H9 (cell line): ENCODE data around the gene TRNT1. TPM values are rescaled to one million over a fixed set of nuclear protein-coding genes. Genes with fewer than 3 reads are reported as not detected.

Experiments
- DNase-seq: peaks from one replicate; pipeline ENCODE4 v3.0.0-alpha.2; 2017
- H2AFZ ChIP-seq: one replicate; pipeline ENCODE4 v1.6.1; 2013; ENCODE audit warnings: mild to moderate bottlenecking, low read length, control low read depth, moderate library complexity
- H2AK5ac ChIP-seq: 2 replicates; pipeline ENCODE4 v1.6.1; 2013; ENCODE audit warnings: low read length, control low read depth, mixed read lengths; ENCODE audit not compliant: insufficient read length
- H2BK120ac ChIP-seq: one replicate; pipeline ENCODE4 v1.6.1; 2013; ENCODE audit warnings: low read depth, mild to moderate bottlenecking, low read length, control low read depth, inconsistent platforms; ENCODE audit not compliant: poor library complexity, severe bottlenecking
- H2BK12ac ChIP-seq: 2 replicates; pipeline ENCODE4 v1.6.1; 2013; ENCODE audit warnings: low read length, control low read depth, mixed read lengths, low read depth; ENCODE audit not compliant: insufficient read length
- H2BK15ac ChIP-seq: 2 replicates; pipeline ENCODE4 v1.6.1; 2013; ENCODE audit warnings: low read depth, low read length, control low read depth
- H2BK20ac ChIP-seq: one replicate; pipeline ENCODE4 v1.6.1; 2013; ENCODE audit warnings: low read depth, mild to moderate bottlenecking, low read length, control low read depth, inconsistent platforms; ENCODE audit not compliant: poor library complexity, severe bottlenecking
- H2BK5ac ChIP-seq: 2 replicates; pipeline ENCODE4 v1.6.1; 2013; ENCODE audit warnings: low read length, control low read depth, mixed read lengths; ENCODE audit not compliant: insufficient read length
- H3K14ac ChIP-seq: 2 replicates; pipeline ENCODE4 v1.6.1; 2013; ENCODE audit warnings: low read length, control low read depth; ENCODE audit not compliant: insufficient read depth
- H3K18ac ChIP-seq: 2 replicates; pipeline ENCODE4 v1.6.1; 2013; ENCODE audit warnings: low read depth, mild to moderate bottlenecking, mixed read lengths, low read length, control low read depth; ENCODE audit not compliant: insufficient read length
- H3K23ac ChIP-seq: 2 replicates; pipeline ENCODE4 v1.6.1; 2013; ENCODE audit warnings: low read length, control low read depth, mixed read lengths, low read depth; ENCODE audit not compliant: insufficient read length
- H3K23me2 ChIP-seq: 2 replicates; pipeline ENCODE4 v1.6.1; 2013; ENCODE audit warnings: low read depth, mild to moderate bottlenecking, mixed read lengths, low read length, control low read depth; ENCODE audit not compliant: insufficient read length, poor library complexity, severe bottlenecking
- H3K27ac ChIP-seq: 2 replicates; pipeline ENCODE4 v1.5.1; 2013; ENCODE audit warnings: low read length, control low read depth, mixed read lengths, low read depth; ENCODE audit not compliant: insufficient read length
- H3K27me3 ChIP-seq: 2 replicates; pipeline ENCODE4 v1.6.1; 2013; ENCODE audit warnings: low read length, control low read depth, inconsistent platforms; ENCODE audit not compliant: insufficient read depth
- H3K4ac ChIP-seq: 2 replicates; pipeline ENCODE4 v1.6.1; 2013; ENCODE audit warnings: low read depth, mild to moderate bottlenecking, control low read depth, inconsistent platforms, low read length, moderate library complexity
- H3K4me1 ChIP-seq: 2 replicates; pipeline ENCODE4 v1.6.1; 2013; ENCODE audit warnings: low read length, control low read depth, inconsistent platforms; ENCODE audit not compliant: insufficient read depth
- H3K4me2 ChIP-seq: 2 replicates; pipeline ENCODE4 v1.6.1; 2013; ENCODE audit warnings: low read length, control low read depth, mixed read lengths; ENCODE audit not compliant: insufficient read length, insufficient read depth
- H3K56ac ChIP-seq: 2 replicates; pipeline ENCODE4 v1.6.1; 2013; ENCODE audit warnings: low read depth, mild to moderate bottlenecking, mixed read lengths, low read length, control low read depth; ENCODE audit not compliant: insufficient read length
- H3K79me1 ChIP-seq: 2 replicates; pipeline ENCODE4 v1.6.1; 2013; ENCODE audit warnings: low read depth, mild to moderate bottlenecking, moderate library complexity, low read length, control low read depth, inconsistent platforms; ENCODE audit not compliant: insufficient read depth, poor library complexity, severe bottlenecking
- H3K79me2 ChIP-seq: 2 replicates; pipeline ENCODE4 v1.6.1; 2013; ENCODE audit warnings: low read length, control low read depth, inconsistent platforms; ENCODE audit not compliant: insufficient read depth
- H3K9ac ChIP-seq: 2 replicates; pipeline ENCODE4 v1.6.1; 2013; ENCODE audit warnings: low read length, control low read depth, mixed read lengths; ENCODE audit not compliant: insufficient read length; ENCODE audit errors: extremely low read depth
- H3K9me3 ChIP-seq: one replicate; pipeline ENCODE4 v1.6.1; 2013; ENCODE audit warnings: low read depth, low read length, inconsistent platforms; ENCODE audit not compliant: control insufficient read depth
- H3T11ph ChIP-seq: one replicate; pipeline ENCODE4 v1.6.1; 2013; ENCODE audit warnings: mild to moderate bottlenecking, low read length, control low read depth, inconsistent platforms
- H4K20me1 ChIP-seq: one replicate; pipeline ENCODE4 v1.6.1; 2013; ENCODE audit not compliant: control insufficient read depth, insufficient read length, insufficient read depth
- H4K5ac ChIP-seq: 2 replicates; pipeline ENCODE4 v1.6.1; 2013; ENCODE audit warnings: low read depth, mild to moderate bottlenecking, mixed read lengths, low read length, control low read depth; ENCODE audit not compliant: insufficient read length
- H4K8ac ChIP-seq: replicated peaks from 2 replicates; pipeline ENCODE4 v1.6.1; 2013; ENCODE audit warnings: low read length, control low read depth, mixed read lengths, low read depth; ENCODE audit not compliant: insufficient read length
- H4K91ac ChIP-seq: 2 replicates; pipeline ENCODE4 v1.6.1; 2013; ENCODE audit warnings: low read depth, mild to moderate bottlenecking, moderate library complexity, mixed read lengths, low read length, control low read depth; ENCODE audit not compliant: insufficient read length
- H3K27ac Mint-ChIP-seq, 3 experiments: 2 replicates in 2 of 3; 3 replicates in 1 of 3; pipeline ENCODE4 v1.8.0; 2020 to 2021; ENCODE audit warnings: mixed read lengths in 3 of 3, mild to moderate bottlenecking in 1 of 3, moderate library complexity in 1 of 3
- H3K27me3 Mint-ChIP-seq: 2 replicates; pipeline ENCODE4 v1.8.0; 2021; ENCODE audit warnings: low read depth, mild to moderate bottlenecking, moderate library complexity, mixed read lengths
- H3K36me3 Mint-ChIP-seq, 3 experiments: 2 replicates in 2 of 3; 3 replicates in 1 of 3; pipeline ENCODE4 v1.8.0; 2020 to 2021; ENCODE audit warnings: low read depth in 3 of 3, mixed read lengths in 3 of 3; ENCODE audit not compliant: insufficient read depth in 1 of 3
- H3K4me1 Mint-ChIP-seq, 2 experiments: 2 replicates each; pipeline ENCODE4 v1.8.0; 2020; ENCODE audit warnings: mixed read lengths in 2 of 2
- H3K4me3 Mint-ChIP-seq, 2 experiments: 2 replicates in 1 of 2; 3 replicates in 1 of 2; pipeline ENCODE4 v1.8.0; 2020 to 2021; ENCODE audit warnings: mild to moderate bottlenecking in 2 of 2, mixed read lengths in 2 of 2, moderate library complexity in 1 of 2
- H3K9me3 Mint-ChIP-seq, 2 experiments: 2 replicates in 1 of 2; 3 replicates in 1 of 2; pipeline ENCODE4 v1.8.0; 2020; ENCODE audit warnings: mild to moderate bottlenecking in 2 of 2, mixed read lengths in 2 of 2, moderate library complexity in 1 of 2
- WGBS: extraction: QIAGEN DNeasy Blood & Tissue Kit; methylation state at CpG from one replicate; pipeline ENCODE4 v1.1.7; 2013; ENCODE audit warnings: missing lambda C conversion rate, low lambda C conversion rate, mixed read lengths; ENCODE audit not compliant: insufficient read length; ENCODE audit errors: extremely low coverage; 5-methylcytosine and 5-hydroxymethylcytosine counted together
- total RNA-seq: library from RNA; stranded (reverse); gene quantifications from 2 replicates; pipeline ENCODE4 v1.2.1, GENCODE V29; 2021
- TF ChIP-seq, protein P1 (sequence below): fragments of 200-600 bp; sonication (generic); conservative IDR thresholded peaks from 3 replicates; pipeline ENCODE4 v1.8.0; 2021; ENCODE audit warnings: antibody characterized with exemption, mild to moderate bottlenecking

TRNT1 gene
- total RNA-seq, 1 experiment from 2014 or later, result 49.2 TPM

GRCh38 chr3:3192286-3192675 lies 65.5 kb downstream of the TRNT1 start:
- no CpG with 5 or more reads among the region's 2 CpGs for whole genome bisulfite sequencing

More at GRCh38 chr3:3192286-3192675, 65.5 kb downstream of the TRNT1 start:
- no peak overlapping the region for H3K4ac ChIP-seq
- no peak overlapping the region for H2BK15ac ChIP-seq
- no peak for DNase-seq
- no peak overlapping the region for H4K8ac ChIP-seq
- H3K79me2 ChIP-seq, result no peaks in the 10 kb centered on the region
- H3K4me1 ChIP-seq, result no peaks in the 10 kb centered on the region
- no peak overlapping the region for H3T11ph ChIP-seq
- no peaks in the 10 kb centered on the region for H4K20me1 ChIP-seq
- no peaks in the 10 kb centered on the region for H3K9me3 ChIP-seq
- no peak overlapping the region for H3K18ac ChIP-seq
- H3K14ac ChIP-seq, result no peak overlapping the region
- H2BK20ac ChIP-seq, result no peak overlapping the region
- H2AK5ac ChIP-seq, result no peak overlapping the region
- Mint-ChIP-seq H3K27ac (no peak overlapping the region), H3K4me3 (no peak overlapping the region), H3K27me3 (peaks cover 25% of the 10 kb centered on the region), H3K4me1 (peaks cover 5 to 8% of the 10 kb centered on the region in 2 experiments; a peak in 3 of 4 replicates), H3K36me3 (no peaks in the 10 kb centered on the region), H3K9me3 (no peaks in the 10 kb centered on the region; a peak in 1 of 5 replicates)
- H2BK120ac ChIP-seq, result no peak overlapping the region
- H4K91ac ChIP-seq, result no peak overlapping the region
- no peaks in the 10 kb centered on the region for H3K79me1 ChIP-seq
- no peak overlapping the region for H2BK5ac ChIP-seq
- H3K27me3 ChIP-seq, result no peaks in the 10 kb centered on the region
- H3K23me2 ChIP-seq, result no peaks in the 10 kb centered on the region
- no peak overlapping the region for H2AFZ ChIP-seq
- no peak overlapping the region for H3K4me2 ChIP-seq
- H3K23ac ChIP-seq, result no peak overlapping the region
- H2BK12ac ChIP-seq, result no peak overlapping the region
- no peak overlapping the region for H3K9ac ChIP-seq
- TF ChIP-seq, protein P1, sequence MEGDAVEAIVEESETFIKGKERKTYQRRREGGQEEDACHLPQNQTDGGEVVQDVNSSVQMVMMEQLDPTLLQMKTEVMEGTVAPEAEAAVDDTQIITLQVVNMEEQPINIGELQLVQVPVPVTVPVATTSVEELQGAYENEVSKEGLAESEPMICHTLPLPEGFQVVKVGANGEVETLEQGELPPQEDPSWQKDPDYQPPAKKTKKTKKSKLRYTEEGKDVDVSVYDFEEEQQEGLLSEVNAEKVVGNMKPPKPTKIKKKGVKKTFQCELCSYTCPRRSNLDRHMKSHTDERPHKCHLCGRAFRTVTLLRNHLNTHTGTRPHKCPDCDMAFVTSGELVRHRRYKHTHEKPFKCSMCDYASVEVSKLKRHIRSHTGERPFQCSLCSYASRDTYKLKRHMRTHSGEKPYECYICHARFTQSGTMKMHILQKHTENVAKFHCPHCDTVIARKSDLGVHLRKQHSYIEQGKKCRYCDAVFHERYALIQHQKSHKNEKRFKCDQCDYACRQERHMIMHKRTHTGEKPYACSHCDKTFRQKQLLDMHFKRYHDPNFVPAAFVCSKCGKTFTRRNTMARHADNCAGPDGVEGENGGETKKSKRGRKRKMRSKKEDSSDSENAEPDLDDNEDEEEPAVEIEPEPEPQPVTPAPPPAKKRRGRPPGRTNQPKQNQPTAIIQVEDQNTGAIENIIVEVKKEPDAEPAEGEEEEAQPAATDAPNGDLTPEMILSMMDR, result no peak
- H4K5ac ChIP-seq, result no peak overlapping the region
- H3K56ac ChIP-seq, result no peak overlapping the region
- H3K27ac ChIP-seq, result no peak overlapping the region
